HCT116 (cell line): ENCODE data around the gene RETSAT. TPM values are rescaled to one million over a fixed set of nuclear protein-coding genes. Genes with fewer than 3 reads are reported as not detected.

ENCODE experiments used
- ATAC-seq: fragments of 200-7000 bp; cut with Tn5 transposase; 2 replicates; pipeline ENCODE4 v1.9.1; 2020; ENCODE audit warnings: mild to moderate bottlenecking, moderate library complexity
- BruUV-seq: library from RNA; stranded (reverse); fragments of 400-500 nt; replicated peaks from 2 replicates; lab custom pipeline; 2021; lab: Mats Ljungman, UMichigan
- CTCF ChIA-PET: fragments of 300-600 bp; sonication (Branson Sonifier 250); formaldehyde crosslinking; loops from one replicate; lab custom pipeline; 2021; ENCODE audit warnings: antibody characterized with exemption; lab: Charles Lee
- POLR2A ChIA-PET: fragments of 300-600, 350-600 bp; sonication (Branson Sonifier 250); formaldehyde crosslinking; loops from one replicate; lab custom pipeline; 2021; ENCODE audit warnings: antibody characterized with exemption; lab: Charles Lee
- RAD21 ChIA-PET, 2 experiments: fragments of 300-600 bp; sonication (Branson Sonifier 250); formaldehyde crosslinking; loops; one replicate each; lab custom pipeline; 2023; ENCODE audit warnings: low total read pairs in 2 of 2; ENCODE audit not compliant: uncharacterized antibody in 2 of 2, unreplicated experiment in 2 of 2, low non-redundant PET in 1 of 2; lab: Charles Lee
- DNase-seq: peaks from one replicate; pipeline ENCODE4 v3.0.0-alpha.2; 2010; ENCODE audit warnings: low read depth, low spot score
- H2AFZ ChIP-seq: fragments of 200-600 bp; shearing (Covaris generic), sonication (generic); 2 replicates; pipeline ENCODE4 v1.6.1; 2017; ENCODE audit warnings: low read depth, mixed run types, mixed read lengths, antibody characterized with exemption, low read length; ENCODE audit not compliant: poor library complexity, severe bottlenecking
- H3K27ac ChIP-seq: 2 replicates; pipeline ENCODE4 v1.5.1; 2012; ENCODE audit warnings: low read depth, low read length
- H3K27me3 ChIP-seq: fragments of 200-600 bp; sonication (generic); 2 replicates; pipeline ENCODE4 v1.6.1; 2016; ENCODE audit warnings: mixed run types, low read length, mixed read lengths; ENCODE audit not compliant: insufficient read depth
- H3K36me3 ChIP-seq, 2 experiments: fragments of 200-500 bp in 1 of 2; fragments of 200-600 bp in 1 of 2; sonication (Bioruptor generic) in 1 of 2; sonication (generic) in 1 of 2; 2 replicates each; pipeline versions ENCODE4 v1.5.1 to v1.6.1; 2014 to 2016; ENCODE audit warnings: low read length in 2 of 2, inconsistent platforms in 1 of 2, mixed read lengths in 1 of 2, mixed run types in 1 of 2; ENCODE audit not compliant: insufficient read depth in 2 of 2, control insufficient read depth in 1 of 2
- H3K4me1 ChIP-seq, 2 experiments: fragments of 200-600 bp in 1 of 2; sonication (generic) in 1 of 2; 2 replicates each; pipeline versions ENCODE4 v1.5.1 to v1.6.1; 2012 to 2017; ENCODE audit warnings: low read length in 2 of 2, inconsistent platforms in 1 of 2, mild to moderate bottlenecking in 1 of 2, mixed read lengths in 1 of 2, mixed run types in 1 of 2, moderate library complexity in 1 of 2; ENCODE audit not compliant: insufficient read depth in 2 of 2, control insufficient read depth in 1 of 2
- H3K4me2 ChIP-seq: fragments of 200-600 bp; sonication (generic); 2 replicates; pipeline ENCODE4 v1.6.1; 2017; ENCODE audit warnings: mixed run types, low read length, mixed read lengths
- H3K4me3 ChIP-seq, 2 experiments: fragments of 200-600 bp in 1 of 2; sonication (generic) in 1 of 2; replicated peaks in 1 of 2; 2 replicates each; pipeline ENCODE4 v1.5.1; 2011 to 2016; ENCODE audit warnings: low read length in 2 of 2, control low read depth in 1 of 2, low read depth in 1 of 2, mild to moderate bottlenecking in 1 of 2, mixed read lengths in 1 of 2, mixed run types in 1 of 2
- H3K79me2 ChIP-seq: fragments of 200-600 bp; sonication (generic); 2 replicates; pipeline ENCODE4 v1.6.1; 2017; ENCODE audit warnings: mild to moderate bottlenecking, mixed run types, low read length, moderate library complexity, mixed read lengths; ENCODE audit not compliant: insufficient read depth
- H3K9ac ChIP-seq: fragments of 200-600 bp; sonication (generic); 2 replicates; pipeline ENCODE4 v1.6.1; 2016; ENCODE audit warnings: low read length, mixed read lengths
- H3K9me2 ChIP-seq: fragments of 200-600 bp; sonication (generic), shearing (Covaris generic); 2 replicates; pipeline ENCODE4 v1.6.1; 2017; ENCODE audit warnings: mixed run types, mild to moderate bottlenecking, moderate library complexity; ENCODE audit not compliant: insufficient read depth
- H3K9me3 ChIP-seq, 2 experiments: fragments of 200-500 bp in 1 of 2; fragments of 200-600 bp in 1 of 2; sonication (Bioruptor generic) in 1 of 2; sonication (generic) in 1 of 2; 2 replicates each; pipeline ENCODE4 v1.6.1; 2014 to 2017; ENCODE audit warnings: low read length in 2 of 2, mixed read lengths in 2 of 2, inconsistent platforms in 1 of 2, low read depth in 1 of 2, mild to moderate bottlenecking in 1 of 2, mixed run types in 1 of 2, moderate library complexity in 1 of 2; ENCODE audit not compliant: control insufficient read depth in 1 of 2, insufficient read depth in 1 of 2
- H4K20me1 ChIP-seq: fragments of 200-600 bp; sonication (generic), shearing (Covaris generic); 2 replicates; pipeline ENCODE4 v1.6.1; 2017; ENCODE audit warnings: mixed run types, mild to moderate bottlenecking, moderate library complexity; ENCODE audit not compliant: insufficient read depth
- EGR1 ChIP-seq: IDR thresholded peaks from 2 replicates; pipeline ENCODE4 v1.6.1; 2012; ENCODE audit warnings: low read depth
- ELF1 ChIP-seq: IDR thresholded peaks from 2 replicates; pipeline ENCODE4 v1.6.1; 2012; ENCODE audit warnings: low read depth, borderline replicate concordance
- EZH2 ChIP-seq: fragments of 200-600 bp; sonication (generic); IDR thresholded peaks from 2 replicates; pipeline ENCODE4 v1.6.1; 2017; ENCODE audit warnings: antibody characterized with exemption, mixed run types
- FOSL1 ChIP-seq: IDR thresholded peaks from 2 replicates; pipeline ENCODE4 v1.6.1; 2012; ENCODE audit warnings: low read depth
- JUND ChIP-seq: IDR thresholded peaks from 2 replicates; pipeline ENCODE4 v1.6.1; 2012
- SIN3A ChIP-seq: IDR thresholded peaks from 2 replicates; pipeline ENCODE4 v1.6.1; 2012; ENCODE audit warnings: low read depth
- SRF ChIP-seq: IDR thresholded peaks from 2 replicates; pipeline ENCODE4 v1.6.1; 2012; ENCODE audit warnings: low read depth
- TCF7L2 ChIP-seq: IDR thresholded peaks from 2 replicates; pipeline ENCODE4 v1.7.0; 2011; ENCODE audit warnings: borderline replicate concordance, inconsistent platforms; ENCODE audit not compliant: insufficient read depth, insufficient read length; ENCODE audit errors: extremely low read depth
- YY1 ChIP-seq: IDR thresholded peaks from 2 replicates; pipeline ENCODE4 v1.6.1; 2011; ENCODE audit warnings: low read length, low read depth, moderate library complexity, mild to moderate bottlenecking; ENCODE audit not compliant: insufficient replicate concordance; ENCODE audit errors: extremely low read depth
- ZFX ChIP-seq: fragments of 450-650 bp; IDR thresholded peaks from 2 replicates; pipeline ENCODE4 v1.6.1; 2017
- intact Hi-C: fragments of 100-400 bp; cut with micrococcal nuclease; formaldehyde crosslinking; loops from 2 replicates; pipeline ENCODE4 v1.10.0; 2022
- total RNA-seq: library from RNA; stranded (reverse); gene quantifications from one replicate; pipeline ENCODE4 v1.2.1, GENCODE V29; 2021; ENCODE audit not compliant: unreplicated experiment
- TF ChIP-seq, protein P1 (sequence below): IDR thresholded peaks from 2 replicates; pipeline ENCODE4 v1.6.1; 2011; ENCODE audit warnings: mild to moderate bottlenecking, low read length, moderate library complexity; ENCODE audit not compliant: insufficient replicate concordance; ENCODE audit errors: extremely low read depth
- TF ChIP-seq, protein P2 (sequence below): IDR thresholded peaks from 2 replicates; pipeline ENCODE4 v1.6.1; 2012; ENCODE audit warnings: low read depth
- TF ChIP-seq, protein P3 (sequence below), 3 experiments: fragments of 200-600 bp in 1 of 3; sonication (generic) in 1 of 3; IDR thresholded peaks in 2 of 3; conservative IDR thresholded peaks in 1 of 3; 2 replicates each; pipeline ENCODE4 v1.5.1; 2012 to 2017; ENCODE audit warnings: low read depth in 2 of 3, low read length in 2 of 3, antibody characterized with exemption in 1 of 3, borderline replicate concordance in 1 of 3, control low read depth in 1 of 3, mild to moderate bottlenecking in 1 of 3, mixed read lengths in 1 of 3, mixed run types in 1 of 3, moderate library complexity in 1 of 3; ENCODE audit not compliant: insufficient read depth in 1 of 3
- TF ChIP-seq, protein P4 (sequence below): IDR thresholded peaks from 2 replicates; pipeline ENCODE4 v1.6.1; 2012
- TF ChIP-seq, protein P5 (sequence below): IDR thresholded peaks from 2 replicates; pipeline ENCODE4 v1.6.1; 2012

The RETSAT gene
- total RNA-seq, 1 experiment from 2014 or later: 59.7 TPM

DNA sequence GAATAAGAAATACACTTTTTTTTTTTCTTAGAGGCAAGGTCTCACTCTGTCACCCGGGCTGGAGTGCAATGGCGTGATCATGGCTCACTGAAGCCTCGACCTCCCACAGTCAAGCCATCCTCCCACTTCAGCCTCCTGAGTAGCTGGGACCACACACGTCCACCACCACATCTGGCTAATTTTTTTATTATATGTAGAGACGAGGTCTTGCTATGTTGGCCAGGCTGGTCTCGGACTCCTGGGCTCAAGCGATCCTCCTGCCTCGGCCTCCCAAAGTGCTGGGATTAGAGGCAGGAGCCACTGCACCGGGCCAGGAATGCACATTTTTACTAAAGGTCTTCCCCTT, 28.9 kb downstream of the RETSAT start (continued):
- TF ChIP-seq, protein P1, sequence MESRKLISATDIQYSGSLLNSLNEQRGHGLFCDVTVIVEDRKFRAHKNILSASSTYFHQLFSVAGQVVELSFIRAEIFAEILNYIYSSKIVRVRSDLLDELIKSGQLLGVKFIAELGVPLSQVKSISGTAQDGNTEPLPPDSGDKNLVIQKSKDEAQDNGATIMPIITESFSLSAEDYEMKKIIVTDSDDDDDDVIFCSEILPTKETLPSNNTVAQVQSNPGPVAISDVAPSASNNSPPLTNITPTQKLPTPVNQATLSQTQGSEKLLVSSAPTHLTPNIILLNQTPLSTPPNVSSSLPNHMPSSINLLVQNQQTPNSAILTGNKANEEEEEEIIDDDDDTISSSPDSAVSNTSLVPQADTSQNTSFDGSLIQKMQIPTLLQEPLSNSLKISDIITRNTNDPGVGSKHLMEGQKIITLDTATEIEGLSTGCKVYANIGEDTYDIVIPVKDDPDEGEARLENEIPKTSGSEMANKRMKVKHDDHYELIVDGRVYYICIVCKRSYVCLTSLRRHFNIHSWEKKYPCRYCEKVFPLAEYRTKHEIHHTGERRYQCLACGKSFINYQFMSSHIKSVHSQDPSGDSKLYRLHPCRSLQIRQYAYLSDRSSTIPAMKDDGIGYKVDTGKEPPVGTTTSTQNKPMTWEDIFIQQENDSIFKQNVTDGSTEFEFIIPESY: no peak
- TF ChIP-seq ELF1: no peak

DNA sequence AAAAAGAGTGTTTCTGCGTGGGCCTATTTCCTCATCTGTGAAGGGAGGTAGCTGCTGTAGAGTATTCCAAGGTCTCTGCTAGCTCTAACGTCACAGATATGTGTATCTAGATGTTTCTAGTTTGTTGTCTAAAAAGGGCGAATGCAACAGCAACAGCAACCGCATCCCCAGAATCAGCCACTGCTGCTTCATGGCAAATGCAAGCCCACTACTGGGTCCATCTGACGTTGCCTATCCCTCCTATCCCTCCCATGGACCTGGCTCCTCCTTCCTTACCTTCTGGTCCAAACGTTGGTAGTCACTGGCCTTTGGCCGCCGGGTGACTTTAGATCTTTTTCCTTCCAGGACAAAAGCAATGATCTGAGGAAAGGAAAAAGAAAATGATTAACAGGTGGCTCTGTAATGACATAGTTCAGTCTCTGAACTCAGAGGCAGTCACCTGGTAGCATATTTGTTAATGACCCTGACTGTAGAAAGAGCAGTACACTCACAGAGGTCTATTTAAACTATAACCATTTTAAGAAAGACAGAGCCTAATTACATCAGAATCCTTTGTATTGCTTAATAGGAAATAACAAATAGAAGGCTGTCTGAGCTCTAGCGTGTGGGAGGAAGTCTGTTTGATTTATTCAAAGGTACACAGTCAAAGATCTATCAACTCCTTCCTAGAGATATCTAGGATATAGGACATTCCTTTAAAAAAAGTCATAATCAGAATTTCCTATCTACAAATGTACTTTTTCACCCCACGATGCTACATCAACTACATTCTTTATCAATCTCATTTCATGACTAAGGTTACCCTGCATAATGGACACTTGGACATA, 29.5 kb downstream of the RETSAT start:
- H3K36me3 ChIP-seq: peaks cover 43 to 52% of the 10 kb centered on the region in 2 experiments
- intact Hi-C loops: loop anchor here (10.0 kb wide), 1 partner anchor 230 kb away; no protein-coding TSS in a partner anchor
- no peak for DNase-seq
- H3K9me3 ChIP-seq: no peaks in the 10 kb centered on the region
- H4K20me1 ChIP-seq: peaks cover 5% of the 10 kb centered on the region; the same call in 1 of the 2 replicates
- BruUV-seq: no TSS peak
- no peaks in the 10 kb centered on the region for H3K27me3 ChIP-seq
- no peak overlapping the region for H2AFZ ChIP-seq
- peaks cover 10 to 21% of the 10 kb centered on the region in 2 experiments for H3K4me1 ChIP-seq
- no peak overlapping the region for H3K9ac ChIP-seq
- H3K79me2 ChIP-seq: peaks cover 71% of the 10 kb centered on the region
- no peaks in the 10 kb centered on the region for H3K9me2 ChIP-seq
- TF ChIP-seq FOSL1: no peak
- TF ChIP-seq EGR1: no peak
- TF ChIP-seq SRF: no peak
- no peak for TF ChIP-seq ELF1
- no peak for TF ChIP-seq ZFX
- TF ChIP-seq YY1: no peak
- TF ChIP-seq JUND: no peak
- TF ChIP-seq TCF7L2: no peak
- TF ChIP-seq, protein P2, sequence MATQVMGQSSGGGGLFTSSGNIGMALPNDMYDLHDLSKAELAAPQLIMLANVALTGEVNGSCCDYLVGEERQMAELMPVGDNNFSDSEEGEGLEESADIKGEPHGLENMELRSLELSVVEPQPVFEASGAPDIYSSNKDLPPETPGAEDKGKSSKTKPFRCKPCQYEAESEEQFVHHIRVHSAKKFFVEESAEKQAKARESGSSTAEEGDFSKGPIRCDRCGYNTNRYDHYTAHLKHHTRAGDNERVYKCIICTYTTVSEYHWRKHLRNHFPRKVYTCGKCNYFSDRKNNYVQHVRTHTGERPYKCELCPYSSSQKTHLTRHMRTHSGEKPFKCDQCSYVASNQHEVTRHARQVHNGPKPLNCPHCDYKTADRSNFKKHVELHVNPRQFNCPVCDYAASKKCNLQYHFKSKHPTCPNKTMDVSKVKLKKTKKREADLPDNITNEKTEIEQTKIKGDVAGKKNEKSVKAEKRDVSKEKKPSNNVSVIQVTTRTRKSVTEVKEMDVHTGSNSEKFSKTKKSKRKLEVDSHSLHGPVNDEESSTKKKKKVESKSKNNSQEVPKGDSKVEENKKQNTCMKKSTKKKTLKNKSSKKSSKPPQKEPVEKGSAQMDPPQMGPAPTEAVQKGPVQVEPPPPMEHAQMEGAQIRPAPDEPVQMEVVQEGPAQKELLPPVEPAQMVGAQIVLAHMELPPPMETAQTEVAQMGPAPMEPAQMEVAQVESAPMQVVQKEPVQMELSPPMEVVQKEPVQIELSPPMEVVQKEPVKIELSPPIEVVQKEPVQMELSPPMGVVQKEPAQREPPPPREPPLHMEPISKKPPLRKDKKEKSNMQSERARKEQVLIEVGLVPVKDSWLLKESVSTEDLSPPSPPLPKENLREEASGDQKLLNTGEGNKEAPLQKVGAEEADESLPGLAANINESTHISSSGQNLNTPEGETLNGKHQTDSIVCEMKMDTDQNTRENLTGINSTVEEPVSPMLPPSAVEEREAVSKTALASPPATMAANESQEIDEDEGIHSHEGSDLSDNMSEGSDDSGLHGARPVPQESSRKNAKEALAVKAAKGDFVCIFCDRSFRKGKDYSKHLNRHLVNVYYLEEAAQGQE: no peak
- TF ChIP-seq EZH2: no peak
- TF ChIP-seq SIN3A: no peak
- TF ChIP-seq, protein P3, sequence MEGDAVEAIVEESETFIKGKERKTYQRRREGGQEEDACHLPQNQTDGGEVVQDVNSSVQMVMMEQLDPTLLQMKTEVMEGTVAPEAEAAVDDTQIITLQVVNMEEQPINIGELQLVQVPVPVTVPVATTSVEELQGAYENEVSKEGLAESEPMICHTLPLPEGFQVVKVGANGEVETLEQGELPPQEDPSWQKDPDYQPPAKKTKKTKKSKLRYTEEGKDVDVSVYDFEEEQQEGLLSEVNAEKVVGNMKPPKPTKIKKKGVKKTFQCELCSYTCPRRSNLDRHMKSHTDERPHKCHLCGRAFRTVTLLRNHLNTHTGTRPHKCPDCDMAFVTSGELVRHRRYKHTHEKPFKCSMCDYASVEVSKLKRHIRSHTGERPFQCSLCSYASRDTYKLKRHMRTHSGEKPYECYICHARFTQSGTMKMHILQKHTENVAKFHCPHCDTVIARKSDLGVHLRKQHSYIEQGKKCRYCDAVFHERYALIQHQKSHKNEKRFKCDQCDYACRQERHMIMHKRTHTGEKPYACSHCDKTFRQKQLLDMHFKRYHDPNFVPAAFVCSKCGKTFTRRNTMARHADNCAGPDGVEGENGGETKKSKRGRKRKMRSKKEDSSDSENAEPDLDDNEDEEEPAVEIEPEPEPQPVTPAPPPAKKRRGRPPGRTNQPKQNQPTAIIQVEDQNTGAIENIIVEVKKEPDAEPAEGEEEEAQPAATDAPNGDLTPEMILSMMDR (IDR thresholded peaks at IDR 0.05 in 2 of 3, conservative IDR thresholded peaks at IDR 0.05 in 1 of 3; ENCODE audit: borderline replicate concordance in 1 of 3, insufficient read depth in 1 of 3, low read depth in 2 of 3, low read length in 2 of 3): no peak
- TF ChIP-seq, protein P4, sequence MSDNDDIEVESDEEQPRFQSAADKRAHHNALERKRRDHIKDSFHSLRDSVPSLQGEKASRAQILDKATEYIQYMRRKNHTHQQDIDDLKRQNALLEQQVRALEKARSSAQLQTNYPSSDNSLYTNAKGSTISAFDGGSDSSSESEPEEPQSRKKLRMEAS: no peak
- TF ChIP-seq, protein P5, sequence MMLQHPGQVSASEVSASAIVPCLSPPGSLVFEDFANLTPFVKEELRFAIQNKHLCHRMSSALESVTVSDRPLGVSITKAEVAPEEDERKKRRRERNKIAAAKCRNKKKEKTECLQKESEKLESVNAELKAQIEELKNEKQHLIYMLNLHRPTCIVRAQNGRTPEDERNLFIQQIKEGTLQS: no peak
- CTCF ChIA-PET: no interaction called here
- H3K4me3 ChIP-seq: no peak overlapping the region
- no peak overlapping the region for H3K27ac ChIP-seq
- no peak overlapping the region for H3K4me2 ChIP-seq
- no peak for ATAC-seq
- RAD21 ChIA-PET: no interaction called here
- POLR2A ChIA-PET: no interaction called here
